ENCODE data around the gene PCNX3.
A peak's percentile ranks its signal among the peaks of the same experiment; 100 is the strongest.
"Not testable (repeated sequence)": the region's sequence is repeated elsewhere in the genome, so short reads cannot be mapped to it uniquely, and the experiment has no call there.

PCNX3 gene

DNA sequence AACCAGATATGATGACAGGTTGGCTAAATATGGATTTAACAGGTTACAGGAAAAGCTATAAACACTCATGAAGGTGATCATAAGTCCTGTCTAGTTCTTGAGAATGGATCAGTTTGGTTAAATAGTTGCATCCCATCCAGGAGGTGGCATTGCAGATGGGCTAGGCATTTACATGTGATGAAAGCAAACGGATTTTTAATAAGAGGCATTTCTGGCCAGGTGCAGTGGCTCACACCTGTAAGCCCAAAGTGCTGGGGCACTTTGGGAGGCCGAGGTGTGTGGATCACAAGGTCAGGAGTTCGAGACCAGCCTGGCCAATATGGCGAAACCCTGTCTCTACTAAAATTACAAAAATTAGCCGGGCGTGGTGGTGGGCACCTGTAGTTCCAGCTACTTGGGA is 67.9 kb downstream of the PCNX3 start:
- TF ChIP-seq, protein P1, sequence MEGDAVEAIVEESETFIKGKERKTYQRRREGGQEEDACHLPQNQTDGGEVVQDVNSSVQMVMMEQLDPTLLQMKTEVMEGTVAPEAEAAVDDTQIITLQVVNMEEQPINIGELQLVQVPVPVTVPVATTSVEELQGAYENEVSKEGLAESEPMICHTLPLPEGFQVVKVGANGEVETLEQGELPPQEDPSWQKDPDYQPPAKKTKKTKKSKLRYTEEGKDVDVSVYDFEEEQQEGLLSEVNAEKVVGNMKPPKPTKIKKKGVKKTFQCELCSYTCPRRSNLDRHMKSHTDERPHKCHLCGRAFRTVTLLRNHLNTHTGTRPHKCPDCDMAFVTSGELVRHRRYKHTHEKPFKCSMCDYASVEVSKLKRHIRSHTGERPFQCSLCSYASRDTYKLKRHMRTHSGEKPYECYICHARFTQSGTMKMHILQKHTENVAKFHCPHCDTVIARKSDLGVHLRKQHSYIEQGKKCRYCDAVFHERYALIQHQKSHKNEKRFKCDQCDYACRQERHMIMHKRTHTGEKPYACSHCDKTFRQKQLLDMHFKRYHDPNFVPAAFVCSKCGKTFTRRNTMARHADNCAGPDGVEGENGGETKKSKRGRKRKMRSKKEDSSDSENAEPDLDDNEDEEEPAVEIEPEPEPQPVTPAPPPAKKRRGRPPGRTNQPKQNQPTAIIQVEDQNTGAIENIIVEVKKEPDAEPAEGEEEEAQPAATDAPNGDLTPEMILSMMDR (conservative IDR thresholded peaks at IDR 0.05): peak; percentile 14; the same call in 1 of the 2 replicates
- not testable (repeated sequence) for H3K27ac ChIP-seq

DNA sequence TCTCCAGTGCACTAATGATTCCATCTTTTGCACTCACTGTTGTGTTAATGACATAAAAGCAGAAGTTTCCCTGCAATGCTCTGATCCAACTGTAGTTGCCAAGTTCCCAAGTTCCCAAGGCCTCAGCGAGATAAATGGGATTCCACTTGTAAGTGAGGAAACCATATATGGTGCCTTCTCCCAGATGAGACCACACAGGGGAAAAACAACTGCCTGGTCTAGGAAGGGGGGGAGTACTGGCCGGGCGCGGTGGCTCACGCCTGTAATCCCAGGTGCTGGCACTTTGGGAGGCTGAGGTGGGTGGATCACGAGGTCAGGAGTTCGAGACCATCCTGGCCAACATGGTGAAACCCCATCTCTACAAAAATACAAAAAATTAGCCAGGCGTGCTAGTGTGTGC is 70.4 kb downstream of the PCNX3 start:
- TF ChIP-seq, protein P1 (conservative IDR thresholded peaks at IDR 0.05): no peak
- H3K27ac ChIP-seq: no peak overlapping the region

All from VCaP (cell line).